BE2C (cell line): ENCODE data around the gene ZNF154. TPM values are rescaled to one million over a fixed set of nuclear protein-coding genes. Genes with fewer than 3 reads are reported as not detected.

Source experiments
- DNase-seq: peaks from one replicate; pipeline ENCODE4 v3.0.0-alpha.2; 2020
- H3K27me3 ChIP-seq: fragments of 250-450 bp; sonication (Bioruptor Pico); 2 replicates; pipeline ENCODE4 v1.5.1; 2020; ENCODE audit warnings: mild to moderate bottlenecking
- H3K36me3 ChIP-seq: fragments of 250-450 bp; sonication (Bioruptor Pico); 2 replicates; pipeline ENCODE4 v1.5.1; 2020; ENCODE audit warnings: mild to moderate bottlenecking
- H3K4me1 ChIP-seq: fragments of 250-450 bp; sonication (Bioruptor Pico); 2 replicates; pipeline ENCODE4 v1.5.1; 2020
- H3K4me3 ChIP-seq: 2 replicates; pipeline ENCODE4 v1.5.1; 2011; ENCODE audit warnings: low read depth, low read length
- H3K9me3 ChIP-seq: fragments of 250-450 bp; sonication (Bioruptor Pico); 2 replicates; pipeline ENCODE4 v1.5.1; 2020
- polyA plus RNA-seq: library from polyadenylated mRNA; unstranded; fragments of >200 nt; gene quantifications from one replicate; pipeline ENCODE4 v1.2.1, GENCODE V29; 2012; ENCODE audit warnings: low read depth, missing spikeins; ENCODE audit not compliant: insufficient read length, insufficient read depth
- TF ChIP-seq, protein P1 (sequence below): IDR thresholded peaks from 2 replicates; pipeline ENCODE4 v1.5.1; 2012; ENCODE audit warnings: mild to moderate bottlenecking, low read depth, low read length

ZNF154 gene
- 0.36 TPM for polyA plus RNA-seq

DNA sequence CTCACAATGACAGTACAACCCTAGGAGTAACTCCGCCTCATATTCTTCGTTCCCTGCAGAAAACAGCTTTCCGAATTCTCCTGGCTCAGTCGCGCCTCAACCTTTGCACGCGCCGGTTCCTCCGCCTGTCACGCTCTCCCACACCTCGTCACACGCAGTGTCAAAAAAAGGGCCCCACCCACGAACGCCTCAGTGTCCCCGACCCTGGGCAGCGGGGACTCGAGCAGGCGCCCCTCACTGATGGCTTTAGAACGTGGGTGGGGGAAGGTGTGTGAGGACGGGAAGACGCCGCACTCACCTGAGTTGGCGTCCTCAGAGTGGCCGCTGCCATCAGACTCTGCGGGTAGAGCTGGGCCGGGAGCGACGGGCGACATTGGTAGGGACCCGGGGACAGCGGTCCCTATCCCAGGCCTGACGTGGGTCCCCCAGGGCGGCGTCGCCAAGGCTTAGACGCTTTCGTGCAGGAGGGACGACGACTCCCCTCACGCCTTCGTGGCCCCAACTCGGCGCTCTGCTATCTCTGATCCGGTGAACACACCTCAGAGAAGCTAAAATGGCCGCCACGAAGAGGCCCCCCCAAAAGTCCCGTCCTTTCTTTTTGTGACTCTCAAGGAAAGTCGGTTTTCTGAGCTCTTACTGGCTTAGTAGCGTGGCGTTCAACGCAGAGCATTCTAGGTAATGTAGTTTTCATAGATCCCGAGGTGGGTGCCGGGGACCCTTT lies at the start of gene ZNF154:
Gene ZNF154 (minus strand): TSS at position 564 of the 721 bp plus-strand sequence. CDS start 233 bp downstream, at position 331.
- Histone ChIP-seq H3K36me3 (peaks cover 4% of the 10 kb centered on the region; the same call in 1 of the 2 replicates), H3K4me1 (no peaks in the 10 kb centered on the region), H3K9me3 (no peaks in the 10 kb centered on the region), H3K4me3 (no peak within 1 kb of the TSS), H3K27me3 (no peaks in the 10 kb centered on the region)
- TF ChIP-seq, protein P1, sequence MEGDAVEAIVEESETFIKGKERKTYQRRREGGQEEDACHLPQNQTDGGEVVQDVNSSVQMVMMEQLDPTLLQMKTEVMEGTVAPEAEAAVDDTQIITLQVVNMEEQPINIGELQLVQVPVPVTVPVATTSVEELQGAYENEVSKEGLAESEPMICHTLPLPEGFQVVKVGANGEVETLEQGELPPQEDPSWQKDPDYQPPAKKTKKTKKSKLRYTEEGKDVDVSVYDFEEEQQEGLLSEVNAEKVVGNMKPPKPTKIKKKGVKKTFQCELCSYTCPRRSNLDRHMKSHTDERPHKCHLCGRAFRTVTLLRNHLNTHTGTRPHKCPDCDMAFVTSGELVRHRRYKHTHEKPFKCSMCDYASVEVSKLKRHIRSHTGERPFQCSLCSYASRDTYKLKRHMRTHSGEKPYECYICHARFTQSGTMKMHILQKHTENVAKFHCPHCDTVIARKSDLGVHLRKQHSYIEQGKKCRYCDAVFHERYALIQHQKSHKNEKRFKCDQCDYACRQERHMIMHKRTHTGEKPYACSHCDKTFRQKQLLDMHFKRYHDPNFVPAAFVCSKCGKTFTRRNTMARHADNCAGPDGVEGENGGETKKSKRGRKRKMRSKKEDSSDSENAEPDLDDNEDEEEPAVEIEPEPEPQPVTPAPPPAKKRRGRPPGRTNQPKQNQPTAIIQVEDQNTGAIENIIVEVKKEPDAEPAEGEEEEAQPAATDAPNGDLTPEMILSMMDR = no peak
- no peak for DNase-seq

DNA sequence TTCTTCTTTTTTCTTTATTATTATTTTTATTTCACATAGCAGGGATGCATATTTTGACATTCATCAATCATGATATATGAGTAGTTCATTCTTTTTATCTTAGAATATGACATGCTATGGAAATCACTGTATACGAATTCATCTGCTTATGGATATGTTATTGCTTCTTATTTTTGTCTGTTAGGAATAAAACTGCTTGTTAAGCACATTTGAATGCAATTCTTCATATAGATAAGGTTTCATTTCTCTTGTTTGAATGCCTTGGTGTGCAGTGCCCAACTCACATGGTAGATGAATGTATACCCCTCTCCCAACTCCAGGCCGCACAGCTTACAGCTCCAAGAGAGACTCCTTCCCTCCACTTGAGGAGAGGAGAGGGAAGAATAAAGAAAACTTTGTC lies 48.9 kb upstream of the ZNF154 start:
- no peak for DNase-seq
- Histone ChIP-seq H3K4me1 (no peaks in the 10 kb centered on the region), H3K4me3 (no peak overlapping the region), H3K36me3 (peaks cover 73% of the 10 kb centered on the region), H3K27me3 (no peaks in the 10 kb centered on the region), H3K9me3 (no peaks in the 10 kb centered on the region)
- TF ChIP-seq, protein P1 = no peak

DNA sequence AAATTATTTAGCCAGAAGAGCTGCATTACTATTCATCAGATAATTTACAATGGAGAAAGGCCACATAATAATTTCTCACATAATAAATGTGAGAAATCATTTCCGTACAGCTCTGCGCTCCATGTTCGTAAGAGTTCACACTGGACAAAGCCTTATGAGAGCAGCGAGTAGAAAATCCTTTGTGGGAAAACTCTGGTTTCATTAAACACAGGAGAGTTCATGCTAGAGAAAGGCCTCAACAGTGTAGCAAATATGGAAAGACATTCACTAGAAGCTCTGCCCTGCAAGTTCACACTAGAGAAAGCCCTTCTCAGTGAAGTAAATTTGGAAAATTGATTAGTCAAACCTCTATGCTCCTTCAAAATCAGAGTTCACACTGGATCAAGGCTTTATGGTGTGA lies 46.0 kb upstream of the ZNF154 start:
- no peak for DNase-seq
- TF ChIP-seq, protein P1 = no peak
- Histone ChIP-seq H3K36me3 (peaks cover 92% of the 10 kb centered on the region), H3K9me3 (no peaks in the 10 kb centered on the region; the same call in 1 of the 2 replicates), H3K4me1 (no peaks in the 10 kb centered on the region), H3K27me3 (no peaks in the 10 kb centered on the region), H3K4me3 (no peak overlapping the region)

DNA sequence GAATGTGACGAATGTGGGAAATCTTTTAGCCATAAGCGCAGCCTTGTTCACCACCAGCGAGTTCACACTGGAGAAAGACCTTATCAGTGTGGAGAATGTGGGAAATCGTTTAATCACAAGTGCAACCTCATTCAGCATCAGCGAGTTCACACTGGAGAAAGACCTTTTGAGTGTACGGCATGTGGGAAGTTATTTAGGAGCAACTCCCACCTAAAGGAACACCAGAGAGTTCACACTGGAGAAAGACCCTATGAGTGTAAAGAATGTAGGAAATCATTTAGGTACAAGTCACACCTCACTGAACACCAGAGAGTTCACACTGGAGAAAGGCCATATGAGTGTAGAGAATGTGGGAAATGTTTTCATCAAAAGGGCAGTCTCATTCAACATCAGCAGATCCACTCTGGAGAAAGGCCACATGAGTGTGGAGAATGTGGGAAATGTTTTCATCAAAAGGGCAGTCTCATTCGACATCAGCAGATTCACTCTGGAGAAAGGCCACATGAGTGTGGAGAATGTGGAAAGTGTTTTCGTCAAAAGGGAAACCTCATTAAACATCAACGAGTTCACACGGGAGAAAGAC lies 45.2 kb upstream of the ZNF154 start:
- no peak for DNase-seq
- peaks cover 92% of the 10 kb centered on the region for H3K36me3 ChIP-seq

DNA sequence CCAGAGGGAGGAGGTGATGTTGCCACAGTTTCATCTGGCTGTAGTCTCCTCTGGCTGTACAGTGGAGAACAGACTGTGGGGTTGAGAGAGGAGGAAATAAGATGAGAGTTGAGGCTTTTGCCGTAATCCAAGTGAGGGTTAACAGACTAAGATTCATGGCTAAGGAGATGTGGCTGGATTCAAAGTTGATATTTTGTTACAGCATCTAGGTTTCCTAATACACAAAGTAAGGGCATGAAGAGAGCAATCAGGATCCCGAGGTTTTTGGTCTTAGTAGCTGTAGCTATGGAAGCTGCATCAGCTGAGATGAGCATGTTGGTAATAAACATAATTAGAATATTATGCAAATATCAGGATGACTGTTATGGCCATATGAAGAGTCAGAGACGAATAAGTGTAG lies 39.0 kb upstream of the ZNF154 start:
- Histone ChIP-seq H3K36me3 (peaks cover 40% of the 10 kb centered on the region), H3K9me3 (no peaks in the 10 kb centered on the region; the same call in 1 of the 2 replicates), H3K27me3 (no peaks in the 10 kb centered on the region), H3K4me1 (no peaks in the 10 kb centered on the region), H3K4me3 (no peak overlapping the region; the same call in 1 of the 2 replicates)
- TF ChIP-seq, protein P1 = no peak
- DNase-seq = no peak

More for the DNA sequence above, 45.2 kb upstream of the ZNF154 start:
- Histone ChIP-seq H3K4me1 (no peaks in the 10 kb centered on the region), H3K27me3 (no peaks in the 10 kb centered on the region), H3K4me3 (no peak overlapping the region), H3K9me3 (no peaks in the 10 kb centered on the region; the same call in 1 of the 2 replicates)
- TF ChIP-seq, protein P1 = no peak

DNA sequence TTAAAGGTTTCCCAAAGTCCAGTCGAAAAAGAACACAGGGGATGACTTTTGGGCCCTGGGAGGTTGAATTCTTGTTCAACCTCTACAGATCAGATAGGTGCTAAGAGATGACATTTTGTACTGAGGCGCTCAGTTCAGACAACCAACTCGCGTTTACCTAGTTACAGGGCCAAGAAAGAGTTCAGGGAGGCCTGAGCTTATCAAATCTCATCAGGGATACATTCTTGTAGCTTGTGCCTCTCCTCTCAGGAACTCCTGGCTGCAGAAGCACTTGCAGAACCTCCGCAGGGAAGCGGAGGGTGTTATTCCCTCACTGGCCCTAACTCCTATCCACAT lies 38.4 kb upstream of the ZNF154 start:
- Histone ChIP-seq H3K9me3 (no peaks in the 10 kb centered on the region; the same call in 1 of the 2 replicates), H3K36me3 (peaks cover 34% of the 10 kb centered on the region)
- TF ChIP-seq, protein P1 = no peak

More for the DNA sequence above, 38.4 kb upstream of the ZNF154 start:
- Histone ChIP-seq H3K4me1 (no peaks in the 10 kb centered on the region), H3K4me3 (peak overlapping the region; percentile 95), H3K27me3 (no peaks in the 10 kb centered on the region)
- no peak for DNase-seq
